BJ (cell line): ENCODE results near the gene ARHGAP5. TPM values are rescaled to one million over a fixed set of nuclear protein-coding genes. Genes with fewer than 3 reads are reported as not detected.

Source experiments
- CTCF ChIA-PET: fragments of 350-600 bp; formaldehyde crosslinking; extraction: SDS; loops from one replicate; lab custom pipeline; 2021; ENCODE audit warnings: antibody characterized with exemption, inconsistent platforms; lab: Yijun Ruan, JAX
- POLR2A ChIA-PET: fragments of 300-600 bp; sonication (Branson Sonifier 250); formaldehyde crosslinking; extraction: SDS; loops from one replicate; lab custom pipeline; 2021; ENCODE audit warnings: antibody characterized with exemption; lab: Charles Lee
- DNase-seq: peaks from one replicate; pipeline ENCODE4 v3.0.0-alpha.2; 2011; ENCODE audit warnings: low read depth
- H3K27me3 ChIP-seq: 2 replicates; pipeline ENCODE4 v1.6.0; 2011; ENCODE audit warnings: low read length; ENCODE audit not compliant: control insufficient read depth, insufficient read depth
- H3K36me3 ChIP-seq: 2 replicates; pipeline ENCODE4 v1.5.1; 2011; ENCODE audit warnings: low read length; ENCODE audit not compliant: control insufficient read depth, insufficient read depth
- H3K4me3 ChIP-seq: 2 replicates; pipeline ENCODE4 v1.5.1; 2011; ENCODE audit warnings: low read depth, mild to moderate bottlenecking, control low read depth, low read length
- CTCF ChIP-seq: IDR thresholded peaks from 2 replicates; pipeline ENCODE4 v1.5.1; 2011; ENCODE audit warnings: low read depth, mild to moderate bottlenecking, control low read depth, inconsistent platforms, low read length, moderate library complexity; ENCODE audit not compliant: insufficient read depth
- polyA plus RNA-seq: library from polyadenylated mRNA; depleted of rRNA; stranded (reverse); fragments of >200 nt; gene quantifications from 2 replicates; pipeline ENCODE4 v1.2.3, GENCODE V29; 2011

Gene ARHGAP5
- polyA plus RNA-seq, 1 experiment: 17.4 TPM

- no peak for TF ChIP-seq CTCF
- Histone ChIP-seq H3K4me3 (no peak overlapping the region), H3K27me3 (no peaks in the 10 kb centered on the region), H3K36me3 (no peaks in the 10 kb centered on the region)
- POLR2A ChIA-PET: no interaction called here
- no peak for DNase-seq
- CTCF ChIA-PET: interaction anchor here (0.6 kb wide), 1 partner anchor 439 kb away, joined by 3 read pairs; no protein-coding TSS in a partner anchor
Observed at GRCh38 chr14:32171469-32171868, 94.4 kb downstream of the ARHGAP5 start.

GRCh38 chr14:32183151-32184058 lies 106.3 kb downstream of the ARHGAP5 start:
- no peaks in the 10 kb centered on the region for H3K27me3 ChIP-seq
- no peaks in the 10 kb centered on the region for H3K36me3 ChIP-seq
- DNase-seq: no peak
- no peak overlapping the region for H3K4me3 ChIP-seq
- POLR2A ChIA-PET: no interaction called here
- no peak for TF ChIP-seq CTCF
- CTCF ChIA-PET: interaction anchor here (0.9 to 1.2 kb wide), 4 partner anchors 9 to 56 kb away, joined by 3 to 5 read pairs (median 3); no protein-coding TSS in a partner anchor

- no peak overlapping the region for H3K4me3 ChIP-seq
- DNase-seq: no peak
- no peaks in the 10 kb centered on the region for H3K27me3 ChIP-seq
- ChIA-PET POLR2A (no interaction called here), CTCF (no interaction called here)
- no peak for TF ChIP-seq CTCF
- H3K36me3 ChIP-seq: no peaks in the 10 kb centered on the region
Observed at GRCh38 chr14:32185097-32185496, 108.0 kb downstream of the ARHGAP5 start.

GRCh38 chr14:32186248-32186647 lies 109.1 kb downstream of the ARHGAP5 start:
- ChIA-PET POLR2A (no interaction called here), CTCF (interaction anchor here (0.8 to 0.9 kb wide), 2 partner anchors 26 to 113 kb away, joined by 3 to 4 read pairs; no protein-coding TSS in a partner anchor)
- Histone ChIP-seq H3K4me3 (no peak overlapping the region), H3K27me3 (no peaks in the 10 kb centered on the region), H3K36me3 (no peaks in the 10 kb centered on the region)
- no peak for DNase-seq
- TF ChIP-seq CTCF: no peak

- ChIA-PET POLR2A (no interaction called here), CTCF (no interaction called here)
- DNase-seq: no peak
Observed at GRCh38 chr14:32189811-32190210, 112.7 kb downstream of the ARHGAP5 start.

More at GRCh38 chr14:32189811-32190210, 112.7 kb downstream of the ARHGAP5 start:
- H3K4me3 ChIP-seq: no peak overlapping the region
- no peaks in the 10 kb centered on the region for H3K36me3 ChIP-seq
- peaks cover 3% of the 10 kb centered on the region for H3K27me3 ChIP-seq
- TF ChIP-seq CTCF: no peak
